AG10803 (cell line): ENCODE results near the gene SPINK1.
"Not testable (repeated sequence)": the region's sequence is repeated elsewhere in the genome, so short reads cannot be mapped to it uniquely, and the experiment has no call there.

ENCODE experiments used
- DNase-seq: peaks from one replicate; pipeline ENCODE4 v3.0.0; 2010; ENCODE audit warnings: low read depth
- H3K4me3 ChIP-seq: 2 replicates; pipeline ENCODE4 v1.5.1; 2011; ENCODE audit warnings: mild to moderate bottlenecking, low read length, control low read depth
- TF ChIP-seq, protein P1 (sequence below): conservative IDR thresholded peaks from 2 replicates; pipeline ENCODE4 v1.5.1; 2011; ENCODE audit warnings: mild to moderate bottlenecking, low read length, control low read depth, inconsistent platforms

The SPINK1 gene

DNA sequence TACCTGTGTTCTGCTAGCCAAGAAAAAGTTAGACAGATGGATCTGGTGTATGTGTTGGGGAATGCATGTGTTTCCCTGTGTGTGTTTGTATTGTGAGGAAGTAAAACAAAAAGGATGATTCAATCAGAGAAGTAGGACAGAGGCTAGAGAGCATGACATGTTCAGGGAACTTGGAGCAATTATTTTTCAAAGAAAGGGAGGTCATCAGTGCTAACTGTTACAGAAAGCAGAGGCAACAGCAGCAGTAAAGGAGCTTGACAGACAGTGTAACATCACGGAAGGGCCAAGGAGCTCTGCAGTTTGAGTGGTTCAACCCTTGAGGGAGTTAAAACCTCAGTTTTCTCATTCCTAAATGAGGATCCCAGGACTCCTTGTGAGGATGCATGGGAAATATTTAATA lies 13.2 kb downstream of the SPINK1 start:
- H3K4me3 ChIP-seq: no peak overlapping the region
- no peak for DNase-seq
- TF ChIP-seq, protein P1, sequence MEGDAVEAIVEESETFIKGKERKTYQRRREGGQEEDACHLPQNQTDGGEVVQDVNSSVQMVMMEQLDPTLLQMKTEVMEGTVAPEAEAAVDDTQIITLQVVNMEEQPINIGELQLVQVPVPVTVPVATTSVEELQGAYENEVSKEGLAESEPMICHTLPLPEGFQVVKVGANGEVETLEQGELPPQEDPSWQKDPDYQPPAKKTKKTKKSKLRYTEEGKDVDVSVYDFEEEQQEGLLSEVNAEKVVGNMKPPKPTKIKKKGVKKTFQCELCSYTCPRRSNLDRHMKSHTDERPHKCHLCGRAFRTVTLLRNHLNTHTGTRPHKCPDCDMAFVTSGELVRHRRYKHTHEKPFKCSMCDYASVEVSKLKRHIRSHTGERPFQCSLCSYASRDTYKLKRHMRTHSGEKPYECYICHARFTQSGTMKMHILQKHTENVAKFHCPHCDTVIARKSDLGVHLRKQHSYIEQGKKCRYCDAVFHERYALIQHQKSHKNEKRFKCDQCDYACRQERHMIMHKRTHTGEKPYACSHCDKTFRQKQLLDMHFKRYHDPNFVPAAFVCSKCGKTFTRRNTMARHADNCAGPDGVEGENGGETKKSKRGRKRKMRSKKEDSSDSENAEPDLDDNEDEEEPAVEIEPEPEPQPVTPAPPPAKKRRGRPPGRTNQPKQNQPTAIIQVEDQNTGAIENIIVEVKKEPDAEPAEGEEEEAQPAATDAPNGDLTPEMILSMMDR: no peak

DNA sequence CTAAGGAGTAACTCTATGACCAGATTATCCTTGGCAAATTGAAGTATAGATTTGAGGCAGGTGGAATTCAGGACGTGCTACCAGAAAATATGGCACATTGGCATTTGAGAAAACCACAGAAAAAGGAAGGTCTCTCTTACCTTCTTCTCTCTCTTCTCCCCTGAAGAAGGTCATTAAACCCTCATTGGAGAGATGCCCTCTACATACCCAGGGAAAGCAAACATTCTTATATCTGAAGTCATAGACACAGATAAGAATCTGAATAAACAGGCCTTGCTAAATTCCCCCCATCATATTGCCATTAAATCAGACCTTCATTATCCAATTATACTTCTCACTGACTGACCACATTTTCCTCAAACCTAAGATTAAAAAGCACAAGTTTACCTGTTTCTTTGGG lies 17.8 kb downstream of the SPINK1 start:
- DNase-seq: no peak
- TF ChIP-seq, protein P1: no peak
- H3K4me3 ChIP-seq: no peak overlapping the region

DNA sequence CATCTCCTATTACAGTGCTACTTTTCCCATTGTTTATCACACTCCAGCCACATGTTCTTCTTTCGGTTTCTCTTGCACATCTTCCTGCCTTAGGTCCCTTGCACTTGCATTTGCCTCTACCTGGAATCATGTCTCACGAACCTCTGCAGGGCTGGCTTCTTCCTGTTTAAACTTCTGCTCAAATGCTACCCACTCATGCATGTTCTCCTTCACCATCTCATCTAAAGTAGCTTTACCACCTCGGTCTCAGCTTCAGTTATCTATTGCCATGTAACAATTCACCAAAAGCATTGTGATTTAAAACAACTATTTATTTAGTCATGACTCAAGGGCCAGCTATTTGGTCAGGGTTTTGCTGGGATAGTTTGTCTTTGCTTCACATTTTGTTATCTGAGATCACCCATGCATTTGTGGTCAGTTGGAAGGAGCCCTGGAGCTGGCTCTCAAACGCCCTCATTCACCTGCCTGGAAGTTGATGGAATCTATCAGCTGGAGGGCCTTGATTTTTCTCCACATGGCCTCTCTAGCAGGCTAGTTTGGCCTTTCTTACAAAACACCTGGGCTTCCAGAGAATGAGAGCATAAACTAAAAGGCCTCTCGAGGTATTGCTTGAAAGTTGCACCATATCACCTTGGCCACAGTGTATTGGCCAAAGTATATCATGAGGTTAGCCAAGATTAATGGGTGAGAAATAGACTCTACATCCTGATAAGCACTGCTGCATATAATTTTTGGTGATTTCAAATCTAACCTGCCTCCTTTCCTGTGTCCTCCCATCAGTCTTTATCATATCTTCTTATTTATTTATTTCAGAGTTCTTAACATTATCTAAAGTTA lies 21.4 kb downstream of the SPINK1 start:
- no peak for DNase-seq
- no peak overlapping the region for H3K4me3 ChIP-seq
- TF ChIP-seq, protein P1: no peak

DNA sequence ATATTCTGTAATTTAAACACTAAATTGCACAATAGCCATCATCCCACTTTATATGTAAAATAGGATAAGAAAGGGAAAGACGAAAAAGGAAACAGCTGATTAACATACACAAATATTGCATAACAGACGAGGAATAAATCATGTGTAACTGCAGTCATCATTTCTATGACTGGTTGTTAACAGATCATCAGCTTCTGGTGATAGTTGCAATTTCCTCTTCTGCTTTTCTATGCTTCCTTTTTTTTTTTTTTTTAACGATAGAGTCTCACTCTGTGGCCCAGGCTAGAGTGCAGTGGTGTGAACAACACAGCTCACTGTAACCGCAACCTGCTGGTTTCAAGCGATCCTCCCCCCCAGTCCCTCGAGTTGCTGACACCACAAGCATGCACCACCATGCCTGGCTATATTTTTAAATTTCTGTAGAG lies 26.4 kb downstream of the SPINK1 start:
- TF ChIP-seq, protein P1: no peak
- no peak for DNase-seq
- no peak overlapping the region for H3K4me3 ChIP-seq

DNA sequence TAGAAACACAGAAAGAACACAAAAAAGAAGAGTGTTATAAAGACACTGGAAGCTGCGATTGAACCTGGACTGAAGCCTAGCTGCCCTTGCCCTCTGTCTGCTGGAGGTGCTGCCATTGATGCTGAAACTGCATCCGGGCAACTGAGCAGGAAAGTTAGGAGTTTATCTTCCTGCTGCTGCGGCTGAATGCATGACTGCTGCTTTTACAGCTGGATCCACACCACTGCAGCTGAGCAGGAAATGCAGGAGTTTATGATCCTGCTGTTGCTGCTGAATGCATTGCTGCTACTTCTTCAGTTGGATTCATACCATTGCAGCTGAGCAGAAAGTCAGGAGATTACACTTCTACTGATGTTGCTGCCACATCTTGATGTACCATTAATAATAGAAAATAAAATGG lies 27.1 kb downstream of the SPINK1 start:
- no peak overlapping the region for H3K4me3 ChIP-seq
- DNase-seq: no peak
- TF ChIP-seq, protein P1: no peak

DNA sequence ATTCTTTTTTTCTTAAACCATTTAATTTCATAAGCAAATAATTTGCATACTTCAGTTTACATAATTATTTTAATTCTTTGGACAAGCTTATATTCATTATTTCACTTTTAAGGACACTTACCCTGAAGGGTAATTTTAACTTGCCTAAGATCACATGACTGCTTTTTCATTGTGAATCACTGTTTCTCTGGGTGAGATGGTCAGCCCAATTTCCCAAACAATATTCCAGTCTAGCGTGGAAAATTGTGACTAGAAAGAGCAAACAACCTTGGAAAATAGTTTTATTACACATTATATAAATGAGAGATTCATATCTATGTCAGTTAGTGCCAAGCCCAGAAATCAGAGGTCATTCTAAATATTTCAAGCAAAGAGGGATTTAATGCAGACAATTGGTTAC lies 27.5 kb downstream of the SPINK1 start:
- H3K4me3 ChIP-seq: no peak overlapping the region
- TF ChIP-seq, protein P1: no peak
- DNase-seq: no peak

DNA sequence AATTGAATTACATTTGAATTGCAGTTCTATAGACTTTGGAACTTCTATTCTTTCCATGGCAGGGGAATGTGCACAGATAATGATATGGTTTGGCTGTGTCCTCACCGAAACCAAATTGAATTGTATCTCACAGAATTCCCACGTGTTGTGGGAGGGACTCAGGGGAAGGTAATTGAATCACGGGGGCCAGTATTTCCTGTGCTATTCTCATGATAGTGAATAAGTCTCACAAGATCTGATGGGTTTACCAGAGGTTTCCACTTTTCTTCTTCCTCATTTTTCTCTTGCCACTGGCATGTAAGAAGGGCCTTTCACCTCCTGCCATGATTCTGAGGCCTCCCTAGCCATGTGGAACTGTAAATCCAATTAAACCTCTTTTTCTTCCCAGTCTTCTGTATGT lies 28.3 kb downstream of the SPINK1 start:
- not testable (repeated sequence) for H3K4me3 ChIP-seq, DNase-seq
